Measurements from ENCODE around the gene CREM.
A peak's percentile ranks its signal among the peaks of the same experiment; 100 is the strongest.

CREM gene

DNA sequence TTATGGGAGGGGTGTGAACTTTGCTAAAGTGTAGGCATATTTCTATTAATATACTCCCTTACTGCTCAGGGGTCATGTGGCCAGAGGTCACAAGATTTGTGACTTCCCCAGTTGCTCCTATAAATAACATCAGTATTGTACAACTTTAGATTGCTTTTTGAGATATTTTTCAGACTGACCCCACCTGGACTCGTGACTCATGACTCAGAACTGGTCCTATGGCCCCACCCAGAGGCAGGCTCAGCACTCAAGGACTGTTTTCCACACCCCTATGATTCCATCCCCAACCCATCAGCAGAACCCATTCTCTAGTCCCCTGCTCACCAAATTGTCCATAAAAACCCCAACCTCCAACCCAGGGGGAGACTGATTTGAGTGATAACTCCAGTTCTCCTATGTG, 33.8 kb upstream of the CREM start:
- no peak overlapping the region for H2AK5ac ChIP-seq (ENCODE audit: low read length)
- H4K91ac ChIP-seq (ENCODE audit: low read depth, low read length) = no peak overlapping the region
- H2BK120ac ChIP-seq (ENCODE audit: insufficient read depth, low read length, poor library complexity) = no peak overlapping the region
- no peak overlapping the region for H4K8ac ChIP-seq (ENCODE audit: low read depth, low read length)
- H3K23ac ChIP-seq (ENCODE audit: low read length) = no peak overlapping the region
- H3K9me3 ChIP-seq (ENCODE audit: insufficient read depth, low read depth, low read length) = peaks cover 3% of the 10 kb centered on the region
- no peak overlapping the region for H3K9ac ChIP-seq (ENCODE audit: low read length)
- peaks cover 8% of the 10 kb centered on the region for H3K79me2 ChIP-seq (ENCODE audit: control insufficient read depth, insufficient read depth, low read length, poor library complexity)
- no peaks in the 10 kb centered on the region for H3K4me1 ChIP-seq (ENCODE audit: control insufficient read depth in 1 of 2, insufficient read depth in 2 of 2, low read length in 2 of 2)
- no peak overlapping the region for H2BK12ac ChIP-seq (ENCODE audit: low read length)
- H3K4me2 ChIP-seq (ENCODE audit: low read length) = no peak overlapping the region
- H2AFZ ChIP-seq (ENCODE audit: insufficient read depth, low read length, poor library complexity) = no peak overlapping the region
- DNase-seq = peak; percentile 26 to 61
- no CpG with 5 or more reads among the region's 1 CpG for WGBS (ENCODE audit: extremely low coverage, insufficient coverage, insufficient read length)
- no peak overlapping the region for H3K4ac ChIP-seq (ENCODE audit: low read depth, low read length)
- no peak overlapping the region for H4K12ac ChIP-seq (ENCODE audit: low read depth, low read length)
- H3K36me3 ChIP-seq (ENCODE audit: control insufficient read depth in 1 of 2, insufficient read depth in 2 of 2, low read length in 2 of 2) = no peaks in the 10 kb centered on the region
- H3K4me3 ChIP-seq (ENCODE audit: low read depth, low read length) = no peak overlapping the region
- H3K14ac ChIP-seq (ENCODE audit: low read length) = no peak overlapping the region
- no peak overlapping the region for H2BK5ac ChIP-seq (ENCODE audit: low read depth, low read length, poor library complexity)
- no peak overlapping the region for H3K18ac ChIP-seq (ENCODE audit: low read length)
- no peaks in the 10 kb centered on the region for H3K27me3 ChIP-seq (ENCODE audit: insufficient read depth, low read length)
- peaks cover 10% of the 10 kb centered on the region for H3K79me1 ChIP-seq (ENCODE audit: low read length)
- no peak overlapping the region for H3K27ac ChIP-seq (ENCODE audit: low read depth, low read length)

DNA sequence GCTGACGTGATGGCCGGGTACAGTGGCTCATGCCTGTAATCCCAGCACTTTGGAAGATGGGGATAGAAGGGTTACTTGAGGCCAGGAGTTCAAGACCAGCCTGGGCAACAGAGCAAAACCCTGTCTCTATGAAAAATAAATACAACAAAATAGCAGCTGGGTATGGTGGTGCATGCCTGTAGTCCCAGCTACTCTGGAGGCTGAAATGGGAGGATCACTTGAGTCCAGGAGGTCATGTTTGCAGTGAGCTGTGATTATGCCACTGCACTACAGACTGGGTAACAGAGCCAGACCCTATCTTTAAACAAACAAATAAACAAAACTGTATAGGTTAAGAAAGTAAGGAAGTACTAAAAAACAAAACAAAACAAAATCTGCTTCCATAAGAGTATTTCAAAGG, 30.3 kb upstream of the CREM start:
- Histone ChIP-seq H3K36me3 (ENCODE audit: control insufficient read depth in 1 of 2, insufficient read depth in 2 of 2, low read length in 2 of 2) (no peaks in the 10 kb centered on the region), H3K4me2 (ENCODE audit: low read length) (no peak overlapping the region), H4K8ac (ENCODE audit: low read depth, low read length) (no peak overlapping the region), H3K4me3 (ENCODE audit: low read depth, low read length) (no peak overlapping the region), H3K27ac (ENCODE audit: low read depth, low read length) (no peak overlapping the region), H4K91ac (ENCODE audit: low read depth, low read length) (no peak overlapping the region), H3K23ac (ENCODE audit: low read length) (no peak overlapping the region), H3K18ac (ENCODE audit: low read length) (no peak overlapping the region), H4K12ac (ENCODE audit: low read depth, low read length) (no peak overlapping the region), H2AK5ac (ENCODE audit: low read length) (no peak overlapping the region), H3K9me3 (ENCODE audit: insufficient read depth, low read depth, low read length) (peaks cover 3% of the 10 kb centered on the region), H3K27me3 (ENCODE audit: insufficient read depth, low read length) (no peaks in the 10 kb centered on the region), H3K14ac (ENCODE audit: low read length) (no peak overlapping the region), H3K4ac (ENCODE audit: low read depth, low read length) (no peak overlapping the region), H2BK5ac (ENCODE audit: low read depth, low read length, poor library complexity) (no peak overlapping the region), H2AFZ (ENCODE audit: insufficient read depth, low read length, poor library complexity) (no peak overlapping the region), H3K9ac (ENCODE audit: low read length) (no peak overlapping the region), H2BK120ac (ENCODE audit: insufficient read depth, low read length, poor library complexity) (no peak overlapping the region), H3K79me2 (ENCODE audit: control insufficient read depth, insufficient read depth, low read length, poor library complexity) (no peaks in the 10 kb centered on the region), H3K4me1 (ENCODE audit: control insufficient read depth in 1 of 2, insufficient read depth in 2 of 2, low read length in 2 of 2) (no peaks in the 10 kb centered on the region), H3K79me1 (ENCODE audit: low read length) (peaks cover 6% of the 10 kb centered on the region), H2BK12ac (ENCODE audit: low read length) (no peak overlapping the region)
- no CpG with 5 or more reads among the region's 2 CpGs for WGBS (ENCODE audit: extremely low coverage, insufficient coverage, insufficient read length)
- DNase-seq = no peak

GRCh38 chr10:35097510-35097909, 29.1 kb upstream of the CREM start:
- Histone ChIP-seq H3K79me2 (ENCODE audit: control insufficient read depth, insufficient read depth, low read length, poor library complexity) (no peaks in the 10 kb centered on the region), H2AFZ (ENCODE audit: insufficient read depth, low read length, poor library complexity) (no peak overlapping the region), H4K8ac (ENCODE audit: low read depth, low read length) (no peak overlapping the region), H4K91ac (ENCODE audit: low read depth, low read length) (no peak overlapping the region), H3K23ac (ENCODE audit: low read length) (no peak overlapping the region), H3K27me3 (ENCODE audit: insufficient read depth, low read length) (no peaks in the 10 kb centered on the region), H3K9ac (ENCODE audit: low read length) (no peak overlapping the region), H2AK5ac (ENCODE audit: low read length) (no peak overlapping the region), H3K27ac (ENCODE audit: low read depth, low read length) (no peak overlapping the region), H3K36me3 (ENCODE audit: control insufficient read depth in 1 of 2, insufficient read depth in 2 of 2, low read length in 2 of 2) (no peaks in the 10 kb centered on the region), H3K4me2 (ENCODE audit: low read length) (no peak overlapping the region), H3K14ac (ENCODE audit: low read length) (no peak overlapping the region), H4K12ac (ENCODE audit: low read depth, low read length) (no peak overlapping the region), H3K18ac (ENCODE audit: low read length) (no peak overlapping the region), H2BK12ac (ENCODE audit: low read length) (no peak overlapping the region), H3K79me1 (ENCODE audit: low read length) (no peaks in the 10 kb centered on the region), H3K4me1 (ENCODE audit: control insufficient read depth in 1 of 2, insufficient read depth in 2 of 2, low read length in 2 of 2) (no peaks in the 10 kb centered on the region), H2BK5ac (ENCODE audit: low read depth, low read length, poor library complexity) (no peak overlapping the region), H3K9me3 (ENCODE audit: insufficient read depth, low read depth, low read length) (peaks cover 3% of the 10 kb centered on the region), H2BK120ac (ENCODE audit: insufficient read depth, low read length, poor library complexity) (peak overlapping the region; percentile 43), H3K4ac (ENCODE audit: low read depth, low read length) (no peak overlapping the region), H3K4me3 (ENCODE audit: low read depth, low read length) (no peak overlapping the region)
- DNase-seq = no peak
- WGBS (ENCODE audit: extremely low coverage, insufficient coverage, insufficient read length) = no CpG with 5 or more reads among the region's 1 CpG

- no peak overlapping the region for H3K4ac ChIP-seq (ENCODE audit: low read depth, low read length)
- H3K27ac ChIP-seq (ENCODE audit: low read depth, low read length) = no peak overlapping the region
- no peak for DNase-seq
- H2BK120ac ChIP-seq (ENCODE audit: insufficient read depth, low read length, poor library complexity) = no peak overlapping the region
- H3K4me3 ChIP-seq (ENCODE audit: low read depth, low read length) = no peak overlapping the region
- H3K9ac ChIP-seq (ENCODE audit: low read length) = no peak overlapping the region
- no peak overlapping the region for H3K23ac ChIP-seq (ENCODE audit: low read length)
- no peak overlapping the region for H2AK5ac ChIP-seq (ENCODE audit: low read length)
- no peaks in the 10 kb centered on the region for H3K9me3 ChIP-seq (ENCODE audit: insufficient read depth, low read depth, low read length)
- no peak overlapping the region for H4K8ac ChIP-seq (ENCODE audit: low read depth, low read length)
- WGBS (ENCODE audit: extremely low coverage, insufficient coverage, insufficient read length) = no CpG with 5 or more reads among the region's 7 CpGs
- H3K79me1 ChIP-seq (ENCODE audit: low read length) = no peaks in the 10 kb centered on the region
- no peaks in the 10 kb centered on the region for H3K27me3 ChIP-seq (ENCODE audit: insufficient read depth, low read length)
- no peak overlapping the region for H3K4me2 ChIP-seq (ENCODE audit: low read length)
- no peak overlapping the region for H3K14ac ChIP-seq (ENCODE audit: low read length)
- H4K12ac ChIP-seq (ENCODE audit: low read depth, low read length) = no peak overlapping the region
- no peaks in the 10 kb centered on the region for H3K36me3 ChIP-seq (ENCODE audit: control insufficient read depth in 1 of 2, insufficient read depth in 2 of 2, low read length in 2 of 2)
- H2BK5ac ChIP-seq (ENCODE audit: low read depth, low read length, poor library complexity) = no peak overlapping the region
- no peaks in the 10 kb centered on the region for H3K79me2 ChIP-seq (ENCODE audit: control insufficient read depth, insufficient read depth, low read length, poor library complexity)
- no peaks in the 10 kb centered on the region for H3K4me1 ChIP-seq (ENCODE audit: control insufficient read depth in 1 of 2, insufficient read depth in 2 of 2, low read length in 2 of 2)
- no peak overlapping the region for H2AFZ ChIP-seq (ENCODE audit: insufficient read depth, low read length, poor library complexity)
- H4K91ac ChIP-seq (ENCODE audit: low read depth, low read length) = no peak overlapping the region
- no peak overlapping the region for H2BK12ac ChIP-seq (ENCODE audit: low read length)
- no peak overlapping the region for H3K18ac ChIP-seq (ENCODE audit: low read length)
These were observed 22.8 kb upstream of the CREM start for GRCh38 chr10:35103882-35104281.
